Measurements from ENCODE around the gene WDR88.

The WDR88 gene

GRCh38 chr19:33090179-33090578, 41.7 kb upstream of the WDR88 start:
- TF ChIP-seq TAF1 (IDR thresholded peaks at IDR 0.05; ENCODE audit: borderline replicate concordance, insufficient read depth, low read length) (no peak), POLR2AphosphoS5 (IDR thresholded peaks at IDR 0.05; ENCODE audit: low read depth, low read length) (no peak), FOXP2 (optimal IDR thresholded peaks at IDR 0.05; ENCODE audit: borderline replicate concordance, extremely low read depth, extremely low read length, insufficient read depth) (no peak), SIN3A (IDR thresholded peaks at IDR 0.05; ENCODE audit: borderline replicate concordance, insufficient read depth, low read length) (no peak), REST (IDR thresholded peaks at IDR 0.05; ENCODE audit: insufficient read depth in 1 of 2, low read depth in 2 of 2, low read length in 2 of 2) (no peak)

- no peak for TF ChIP-seq POLR2AphosphoS5 (IDR thresholded peaks at IDR 0.05; ENCODE audit: low read depth, low read length)
- TF ChIP-seq REST (IDR thresholded peaks at IDR 0.05; ENCODE audit: insufficient read depth in 1 of 2, low read depth in 2 of 2, low read length in 2 of 2), result no peak
- TF ChIP-seq FOXP2 (optimal IDR thresholded peaks at IDR 0.05; ENCODE audit: borderline replicate concordance, extremely low read depth, extremely low read length, insufficient read depth), result no peak
- TF ChIP-seq SIN3A (IDR thresholded peaks at IDR 0.05; ENCODE audit: borderline replicate concordance, insufficient read depth, low read length), result no peak
- no peak for TF ChIP-seq TAF1 (IDR thresholded peaks at IDR 0.05; ENCODE audit: borderline replicate concordance, insufficient read depth, low read length)
Observed at GRCh38 chr19:33093420-33094210, 38.3 kb upstream of the WDR88 start.

- no peak for TF ChIP-seq TAF1 (IDR thresholded peaks at IDR 0.05; ENCODE audit: borderline replicate concordance, insufficient read depth, low read length)
- TF ChIP-seq REST (IDR thresholded peaks at IDR 0.05; ENCODE audit: insufficient read depth in 1 of 2, low read depth in 2 of 2, low read length in 2 of 2), result no peak
- no peak for TF ChIP-seq SIN3A (IDR thresholded peaks at IDR 0.05; ENCODE audit: borderline replicate concordance, insufficient read depth, low read length)
- no peak for TF ChIP-seq FOXP2 (optimal IDR thresholded peaks at IDR 0.05; ENCODE audit: borderline replicate concordance, extremely low read depth, extremely low read length, insufficient read depth)
- no peak for TF ChIP-seq POLR2AphosphoS5 (IDR thresholded peaks at IDR 0.05; ENCODE audit: low read depth, low read length)
Observed at GRCh38 chr19:33094436-33095067, 37.4 kb upstream of the WDR88 start.

- TF ChIP-seq POLR2AphosphoS5 (IDR thresholded peaks at IDR 0.05; ENCODE audit: low read depth, low read length) (no peak), TAF1 (IDR thresholded peaks at IDR 0.05; ENCODE audit: borderline replicate concordance, insufficient read depth, low read length) (no peak), FOXP2 (optimal IDR thresholded peaks at IDR 0.05; ENCODE audit: borderline replicate concordance, extremely low read depth, extremely low read length, insufficient read depth) (no peak), REST (IDR thresholded peaks at IDR 0.05; ENCODE audit: insufficient read depth in 1 of 2, low read depth in 2 of 2, low read length in 2 of 2) (no peak), SIN3A (IDR thresholded peaks at IDR 0.05; ENCODE audit: borderline replicate concordance, insufficient read depth, low read length) (no peak)
Observed at GRCh38 chr19:33096005-33096404, 35.9 kb upstream of the WDR88 start.
